Upper lobe of left lung (tissue), 4 donors: ENCODE data around the gene LIPC.

Experiments
- CTCF ChIP-seq, 6 experiments: fragments of 450-650 bp in 4 of 6; fragments of 200-600 bp in 2 of 6; sonication (generic) in 2 of 6; IDR thresholded peaks; one replicate each; pipeline ENCODE4 v1.5.1; 2016 to 2019; ENCODE audit warnings: antibody characterized with exemption in 6 of 6
- EP300 ChIP-seq, 4 donors: sonication (generic); formaldehyde crosslinking; IDR thresholded peaks; one replicate each; pipeline ENCODE4 v1.5.1; 2017; ENCODE audit warnings: antibody characterized with exemption in 4 of 4, control low read depth in 2 of 4

GRCh38 chr15:58515807-58516206 lies 84.0 kb downstream of the LIPC start:
- TF ChIP-seq EP300 (IDR thresholded peaks at IDR 0.05): peak in 1 of 4 donors; percentile 34
- no peak for TF ChIP-seq CTCF (IDR thresholded peaks at IDR 0.05)
